LNCAP (cell line): ENCODE data around the gene HOXC5.

Experiments
- TF ChIP-seq, protein P1 (sequence below): fragments of 450-650 bp; IDR thresholded peaks from 2 replicates; pipeline ENCODE4 v1.5.1; 2017; ENCODE audit warnings: mild to moderate bottlenecking

HOXC5 gene

GRCh38 chr12:53993162-53994008 is 39.5 kb upstream of the HOXC5 start:
- TF ChIP-seq, protein P1, sequence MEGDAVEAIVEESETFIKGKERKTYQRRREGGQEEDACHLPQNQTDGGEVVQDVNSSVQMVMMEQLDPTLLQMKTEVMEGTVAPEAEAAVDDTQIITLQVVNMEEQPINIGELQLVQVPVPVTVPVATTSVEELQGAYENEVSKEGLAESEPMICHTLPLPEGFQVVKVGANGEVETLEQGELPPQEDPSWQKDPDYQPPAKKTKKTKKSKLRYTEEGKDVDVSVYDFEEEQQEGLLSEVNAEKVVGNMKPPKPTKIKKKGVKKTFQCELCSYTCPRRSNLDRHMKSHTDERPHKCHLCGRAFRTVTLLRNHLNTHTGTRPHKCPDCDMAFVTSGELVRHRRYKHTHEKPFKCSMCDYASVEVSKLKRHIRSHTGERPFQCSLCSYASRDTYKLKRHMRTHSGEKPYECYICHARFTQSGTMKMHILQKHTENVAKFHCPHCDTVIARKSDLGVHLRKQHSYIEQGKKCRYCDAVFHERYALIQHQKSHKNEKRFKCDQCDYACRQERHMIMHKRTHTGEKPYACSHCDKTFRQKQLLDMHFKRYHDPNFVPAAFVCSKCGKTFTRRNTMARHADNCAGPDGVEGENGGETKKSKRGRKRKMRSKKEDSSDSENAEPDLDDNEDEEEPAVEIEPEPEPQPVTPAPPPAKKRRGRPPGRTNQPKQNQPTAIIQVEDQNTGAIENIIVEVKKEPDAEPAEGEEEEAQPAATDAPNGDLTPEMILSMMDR: no peak

- TF ChIP-seq, protein P1: no peak
Measured at GRCh38 chr12:53994009-53994263, 38.9 kb upstream of the HOXC5 start.

GRCh38 chr12:53994264-53995001 is 38.4 kb upstream of the HOXC5 start:
- TF ChIP-seq, protein P1: no peak

- TF ChIP-seq, protein P1: no peak
Measured at GRCh38 chr12:53995002-53995377, 37.9 kb upstream of the HOXC5 start.

- TF ChIP-seq, protein P1: no peak
Measured at GRCh38 chr12:53995378-53996239, 37.2 kb upstream of the HOXC5 start.

DNA sequence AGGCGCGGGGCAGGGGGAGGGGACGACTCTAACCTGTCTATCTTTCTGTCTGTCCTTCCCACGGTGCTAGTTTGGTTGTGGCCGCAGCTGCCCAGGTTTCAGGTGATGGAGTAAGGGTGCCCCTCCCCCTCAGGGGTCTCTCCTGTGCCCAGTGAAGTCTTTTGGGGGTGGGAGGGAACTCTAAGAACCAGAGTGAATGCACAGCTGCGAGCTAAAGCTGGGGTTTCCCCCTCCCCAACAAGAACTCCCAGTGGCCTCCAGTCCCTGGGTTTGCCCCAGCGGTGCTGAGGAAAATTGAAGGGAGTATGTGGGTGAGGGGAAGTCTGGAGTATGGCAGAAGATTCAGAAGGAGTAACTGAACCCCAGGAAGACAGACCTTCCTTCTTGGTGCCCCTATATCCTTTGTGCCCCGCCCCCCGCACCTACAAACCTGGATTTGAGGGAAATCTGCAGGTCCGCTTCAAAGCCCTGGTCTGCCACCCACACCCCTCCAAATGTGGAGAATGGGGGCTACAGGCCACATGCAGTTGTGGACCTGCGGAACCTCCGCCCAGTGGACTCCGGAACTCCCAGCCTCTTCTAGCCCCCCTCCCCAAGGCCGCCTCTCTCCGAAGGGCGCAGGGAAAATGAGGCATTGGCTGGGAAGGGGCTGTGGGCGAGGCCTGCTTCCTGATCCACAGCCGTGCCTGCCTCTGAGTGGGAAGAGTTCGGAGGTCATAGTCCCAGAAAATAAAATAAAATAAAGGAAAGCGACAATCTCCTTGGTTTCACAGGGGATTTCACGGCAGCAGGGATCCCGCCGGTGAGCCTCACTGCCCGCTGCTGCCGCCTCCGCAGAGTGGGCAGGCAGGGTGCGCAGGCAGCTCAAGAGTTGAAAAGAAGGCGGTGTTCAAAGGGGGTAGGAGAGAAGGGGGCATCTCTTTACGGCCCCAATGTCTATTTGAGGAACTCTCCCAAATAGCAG is 36.3 kb upstream of the HOXC5 start:
- TF ChIP-seq, protein P1: no peak
